GM19043 (cell line): ENCODE data around the gene ZBTB9.
"Not testable (repeated sequence)": the region's sequence is repeated elsewhere in the genome, so short reads cannot be mapped to it uniquely, and the experiment has no call there.

Experiments
- ATAC-seq: cut with Tn5 transposase; IDR thresholded peaks from one replicate; pipeline ENCODE4 v1.9.1; 2021; ENCODE audit warnings: low read depth; ENCODE audit not compliant: unreplicated experiment

The ZBTB9 gene

GRCh38 chr6:33458676-33459075, 4.3 kb downstream of the ZBTB9 start:
- no peak for ATAC-seq

GRCh38 chr6:33459226-33459625, 4.8 kb downstream of the ZBTB9 start:
- ATAC-seq = no peak

GRCh38 chr6:33466075-33466735, 11.8 kb downstream of the ZBTB9 start:
- ATAC-seq = no peak

GRCh38 chr6:33467091-33467490, 12.7 kb downstream of the ZBTB9 start:
- no peak for ATAC-seq

- no peak for ATAC-seq
These were observed 15.3 kb downstream of the ZBTB9 start for GRCh38 chr6:33469661-33470060.

- no peak for ATAC-seq
These were observed 23.5 kb downstream of the ZBTB9 start for GRCh38 chr6:33477864-33478263.

GRCh38 chr6:33481192-33481591, 26.8 kb downstream of the ZBTB9 start:
- no peak for ATAC-seq

GRCh38 chr6:33482620-33483019, 28.2 kb downstream of the ZBTB9 start:
- ATAC-seq = not testable (repeated sequence)

- ATAC-seq = no peak
These were observed 29.3 kb downstream of the ZBTB9 start for GRCh38 chr6:33483678-33484077.

GRCh38 chr6:33484673-33485262, 30.4 kb downstream of the ZBTB9 start:
- not testable (repeated sequence) for ATAC-seq

- ATAC-seq = not testable (repeated sequence)
These were observed 31.3 kb downstream of the ZBTB9 start for GRCh38 chr6:33485680-33486079.

GRCh38 chr6:33488339-33488738, 34.0 kb downstream of the ZBTB9 start:
- ATAC-seq = no peak

- no peak for ATAC-seq
These were observed 35.8 kb downstream of the ZBTB9 start for GRCh38 chr6:33490198-33490597.

GRCh38 chr6:33490621-33491020, 36.2 kb downstream of the ZBTB9 start:
- ATAC-seq = no peak

GRCh38 chr6:33492093-33492492, 37.7 kb downstream of the ZBTB9 start:
- ATAC-seq = no peak

GRCh38 chr6:33497157-33497556, 42.8 kb downstream of the ZBTB9 start:
- ATAC-seq = no peak

GRCh38 chr6:33502486-33502885, 48.1 kb downstream of the ZBTB9 start:
- ATAC-seq = no peak

- no peak for ATAC-seq
These were observed 50.1 kb downstream of the ZBTB9 start for GRCh38 chr6:33504486-33504885.

GRCh38 chr6:33505548-33506370, 51.4 kb downstream of the ZBTB9 start:
- no peak for ATAC-seq
